GM19397 (cell line): Measurements from ENCODE around the gene SYT8.

Experiments
- ATAC-seq: cut with Tn5 transposase; IDR thresholded peaks from one replicate; pipeline ENCODE4 v1.9.1; 2021; ENCODE audit warnings: mild to moderate bottlenecking, moderate library complexity; ENCODE audit not compliant: unreplicated experiment

The SYT8 gene

GRCh38 chr11:1844221-1845094 lies 9.7 kb downstream of the SYT8 start:
- no peak for ATAC-seq

GRCh38 chr11:1845095-1845429 lies 10.3 kb downstream of the SYT8 start:
- no peak for ATAC-seq

- ATAC-seq, result no peak
Observed at GRCh38 chr11:1845561-1846452, 11.0 kb downstream of the SYT8 start.

- ATAC-seq, result no peak
Observed at GRCh38 chr11:1846453-1846932, 11.7 kb downstream of the SYT8 start.

- ATAC-seq, result no peak
Observed at GRCh38 chr11:1847006-1847735, 12.4 kb downstream of the SYT8 start.

- no peak for ATAC-seq
Observed at GRCh38 chr11:1847926-1848639, 13.3 kb downstream of the SYT8 start.

GRCh38 chr11:1848640-1849430 lies 14.0 kb downstream of the SYT8 start:
- ATAC-seq, result no peak

- no peak for ATAC-seq
Observed at GRCh38 chr11:1851468-1852180, 16.8 kb downstream of the SYT8 start.

GRCh38 chr11:1852271-1852876 lies 17.6 kb downstream of the SYT8 start:
- ATAC-seq, result no peak

- ATAC-seq, result peak; percentile 36
Observed at GRCh38 chr11:1852877-1853276, 18.1 kb downstream of the SYT8 start, which contains the start of gene LSP1. TSS of gene LSP1 (plus strand) at chr11:1853084. CDS start at chr11:1853145, 61 bp downstream.

- no peak for ATAC-seq
Observed at GRCh38 chr11:1853376-1854131, 18.8 kb downstream of the SYT8 start.

GRCh38 chr11:1854132-1854948 lies 19.6 kb downstream of the SYT8 start:
- peak; percentile 26 for ATAC-seq

- ATAC-seq, result peak; percentile 26
Observed at GRCh38 chr11:1854949-1855885, 20.4 kb downstream of the SYT8 start.

GRCh38 chr11:1855886-1856265 lies 21.1 kb downstream of the SYT8 start:
- no peak for ATAC-seq

- ATAC-seq, result no peak
Observed at GRCh38 chr11:1856306-1857005, 21.7 kb downstream of the SYT8 start.
